WI38 (cell line): ENCODE results near the gene NEDD4L.

Source experiments
- H3K4me3 ChIP-seq: 2 replicates; pipeline ENCODE4 v1.5.1; 2011; ENCODE audit warnings: low read depth, mild to moderate bottlenecking, control low read depth, low read length
- CTCF ChIP-seq: IDR thresholded peaks from 2 replicates; pipeline ENCODE4 v1.5.1; 2012; ENCODE audit warnings: low read depth, mild to moderate bottlenecking, control low read depth, low read length

NEDD4L gene

GRCh38 chr18:58254873-58255511 lies 211.0 kb downstream of the NEDD4L start:
- no peak for TF ChIP-seq CTCF
- no peak overlapping the region for H3K4me3 ChIP-seq

GRCh38 chr18:58255701-58256311 lies 211.8 kb downstream of the NEDD4L start:
- no peak for TF ChIP-seq CTCF
- no peak overlapping the region for H3K4me3 ChIP-seq

GRCh38 chr18:58256316-58257080 lies 212.5 kb downstream of the NEDD4L start:
- TF ChIP-seq CTCF = no peak
- no peak overlapping the region for H3K4me3 ChIP-seq

- TF ChIP-seq CTCF = no peak
- no peak overlapping the region for H3K4me3 ChIP-seq
Observed at GRCh38 chr18:58257461-58257860, 213.4 kb downstream of the NEDD4L start.

- no peak overlapping the region for H3K4me3 ChIP-seq
- no peak for TF ChIP-seq CTCF
Observed at GRCh38 chr18:58258692-58259342, 214.8 kb downstream of the NEDD4L start.

- no peak for TF ChIP-seq CTCF
- no peak overlapping the region for H3K4me3 ChIP-seq
Observed at GRCh38 chr18:58263055-58263957, 219.3 kb downstream of the NEDD4L start.
